ENCODE data around the gene HIVEP3.

Gene HIVEP3

DNA sequence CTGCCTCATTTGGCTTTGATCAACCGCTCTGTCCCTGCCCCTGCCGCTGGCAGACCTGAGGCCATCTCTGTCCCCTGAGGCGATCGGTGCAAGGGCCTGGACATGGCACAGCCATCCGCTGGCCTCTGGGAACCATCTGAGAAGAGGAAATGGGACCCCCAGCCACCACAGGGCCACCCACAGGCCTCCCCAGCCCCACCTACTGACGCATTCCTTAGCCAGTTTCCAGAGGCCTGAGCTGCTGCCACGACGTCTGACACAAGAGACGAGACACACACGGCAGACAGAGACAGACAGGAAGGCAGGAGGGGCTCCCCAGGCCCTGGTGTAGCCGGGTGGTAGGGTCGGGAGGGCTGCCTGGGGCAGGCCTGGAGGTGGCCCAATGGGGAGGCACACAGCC lies 397.0 kb downstream of the HIVEP3 start:
- H3K36me3 ChIP-seq (ENCODE audit: control insufficient read depth, insufficient read depth, low read length), result no peaks in the 10 kb centered on the region
- H3K9ac ChIP-seq (ENCODE audit: low read length), result no peak overlapping the region
- no peaks in the 10 kb centered on the region for H3K4me1 ChIP-seq (ENCODE audit: control insufficient read depth, insufficient read depth, low read length)
- H3K4me3 ChIP-seq (ENCODE audit: low read length), result no peak overlapping the region
- H3K27me3 ChIP-seq (ENCODE audit: control insufficient read depth, insufficient read depth, low read length), result no peaks in the 10 kb centered on the region
- no peak overlapping the region for H3K27ac ChIP-seq (ENCODE audit: low read depth, low read length)

GRCh38 chr1:41520951-41521752 lies 397.6 kb downstream of the HIVEP3 start:
- Histone ChIP-seq H3K27ac (ENCODE audit: low read depth, low read length) (no peak overlapping the region), H3K36me3 (ENCODE audit: control insufficient read depth, insufficient read depth, low read length) (no peaks in the 10 kb centered on the region), H3K4me1 (ENCODE audit: control insufficient read depth, insufficient read depth, low read length) (peaks cover 5% of the 10 kb centered on the region), H3K9ac (ENCODE audit: low read length) (no peak overlapping the region), H3K27me3 (ENCODE audit: control insufficient read depth, insufficient read depth, low read length) (no peaks in the 10 kb centered on the region), H3K4me3 (ENCODE audit: low read length) (no peak overlapping the region)

DNA sequence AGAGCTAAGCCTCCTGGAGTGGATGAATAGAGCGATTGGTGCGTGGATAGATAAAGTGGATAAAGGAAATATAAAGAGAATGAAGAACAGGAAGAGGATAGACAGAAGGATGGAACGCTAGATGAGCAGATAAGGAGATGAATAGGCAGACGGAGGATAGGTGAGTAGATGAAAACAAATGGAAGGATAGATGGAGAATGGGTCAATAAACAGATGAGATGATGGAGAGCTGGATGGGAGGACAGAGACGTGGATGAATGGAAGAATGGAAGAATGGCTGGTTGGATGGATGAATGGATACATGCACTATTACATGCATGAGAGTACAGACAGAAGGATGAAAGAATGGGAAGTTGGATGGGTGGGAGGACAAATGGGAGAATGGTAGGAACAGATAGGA lies 399.1 kb downstream of the HIVEP3 start:
- H3K9ac ChIP-seq (ENCODE audit: low read length), result no peak overlapping the region
- peaks cover 9% of the 10 kb centered on the region for H3K4me1 ChIP-seq (ENCODE audit: control insufficient read depth, insufficient read depth, low read length)
- no peaks in the 10 kb centered on the region for H3K36me3 ChIP-seq (ENCODE audit: control insufficient read depth, insufficient read depth, low read length)
- H3K27ac ChIP-seq (ENCODE audit: low read depth, low read length), result no peak overlapping the region
- H3K4me3 ChIP-seq (ENCODE audit: low read length), result no peak overlapping the region
- peaks cover 2% of the 10 kb centered on the region for H3K27me3 ChIP-seq (ENCODE audit: control insufficient read depth, insufficient read depth, low read length)

DNA sequence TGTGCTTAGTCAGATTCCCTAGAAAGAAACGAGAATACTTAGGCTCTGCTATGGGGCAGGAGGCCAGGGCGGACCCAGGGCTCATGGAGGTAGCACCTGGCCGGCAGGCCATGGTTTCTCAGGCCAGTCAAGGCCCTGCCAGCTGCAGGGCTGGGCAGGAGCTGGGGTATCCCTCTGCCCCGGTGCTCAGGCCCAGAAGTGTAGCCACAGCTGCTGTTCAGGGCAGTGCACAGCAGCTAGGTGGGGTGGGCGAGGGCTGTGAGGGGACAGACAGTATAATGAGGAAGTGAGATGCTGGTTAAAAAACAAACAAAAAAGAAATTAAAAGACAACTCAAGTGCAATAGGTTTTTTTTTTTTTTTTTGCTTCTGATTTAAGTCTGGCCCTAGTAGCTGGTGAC lies 400.3 kb downstream of the HIVEP3 start:
- Histone ChIP-seq H3K36me3 (ENCODE audit: control insufficient read depth, insufficient read depth, low read length) (no peaks in the 10 kb centered on the region), H3K4me3 (ENCODE audit: low read length) (no peak overlapping the region), H3K27me3 (ENCODE audit: control insufficient read depth, insufficient read depth, low read length) (peaks cover 2% of the 10 kb centered on the region), H3K27ac (ENCODE audit: low read depth, low read length) (no peak overlapping the region), H3K9ac (ENCODE audit: low read length) (no peak overlapping the region), H3K4me1 (ENCODE audit: control insufficient read depth, insufficient read depth, low read length) (peaks cover 9% of the 10 kb centered on the region)

GRCh38 chr1:41517062-41517438 lies 401.7 kb downstream of the HIVEP3 start:
- Histone ChIP-seq H3K4me3 (ENCODE audit: low read length) (no peak overlapping the region), H3K9ac (ENCODE audit: low read length) (no peak overlapping the region), H3K4me1 (ENCODE audit: control insufficient read depth, insufficient read depth, low read length) (peaks cover 9% of the 10 kb centered on the region), H3K36me3 (ENCODE audit: control insufficient read depth, insufficient read depth, low read length) (no peaks in the 10 kb centered on the region), H3K27ac (ENCODE audit: low read depth, low read length) (no peak overlapping the region), H3K27me3 (ENCODE audit: control insufficient read depth, insufficient read depth, low read length) (peaks cover 2% of the 10 kb centered on the region)

- no peak overlapping the region for H3K9ac ChIP-seq (ENCODE audit: low read length)
Measured at GRCh38 chr1:41516168-41517061, 402.3 kb downstream of the HIVEP3 start.

GRCh38 chr1:41515778-41516167 lies 402.9 kb downstream of the HIVEP3 start:
- no peaks in the 10 kb centered on the region for H3K36me3 ChIP-seq (ENCODE audit: control insufficient read depth, insufficient read depth, low read length)
- H3K4me3 ChIP-seq (ENCODE audit: low read length), result peak overlapping the region; percentile 44
- H3K4me1 ChIP-seq (ENCODE audit: control insufficient read depth, insufficient read depth, low read length), result peaks cover 9% of the 10 kb centered on the region
- no peak overlapping the region for H3K9ac ChIP-seq (ENCODE audit: low read length)
- peaks cover 2% of the 10 kb centered on the region for H3K27me3 ChIP-seq (ENCODE audit: control insufficient read depth, insufficient read depth, low read length)
- no peak overlapping the region for H3K27ac ChIP-seq (ENCODE audit: low read depth, low read length)

More at GRCh38 chr1:41516168-41517061, 402.3 kb downstream of the HIVEP3 start:
- H3K4me1 ChIP-seq (ENCODE audit: control insufficient read depth, insufficient read depth, low read length), result peaks cover 9% of the 10 kb centered on the region
- peak overlapping the region; percentile 75 for H3K4me3 ChIP-seq (ENCODE audit: low read length)
- no peaks in the 10 kb centered on the region for H3K36me3 ChIP-seq (ENCODE audit: control insufficient read depth, insufficient read depth, low read length)
- H3K27ac ChIP-seq (ENCODE audit: low read depth, low read length), result peak overlapping the region; percentile 19
- peaks cover 2% of the 10 kb centered on the region for H3K27me3 ChIP-seq (ENCODE audit: control insufficient read depth, insufficient read depth, low read length)

GRCh38 chr1:41515131-41515678 lies 403.5 kb downstream of the HIVEP3 start:
- H3K4me3 ChIP-seq (ENCODE audit: low read length), result no peak overlapping the region
- peaks cover 9% of the 10 kb centered on the region for H3K4me1 ChIP-seq (ENCODE audit: control insufficient read depth, insufficient read depth, low read length)
- H3K27me3 ChIP-seq (ENCODE audit: control insufficient read depth, insufficient read depth, low read length), result peaks cover 2% of the 10 kb centered on the region
- H3K27ac ChIP-seq (ENCODE audit: low read depth, low read length), result no peak overlapping the region
- no peak overlapping the region for H3K9ac ChIP-seq (ENCODE audit: low read length)
- no peaks in the 10 kb centered on the region for H3K36me3 ChIP-seq (ENCODE audit: control insufficient read depth, insufficient read depth, low read length)

DNA sequence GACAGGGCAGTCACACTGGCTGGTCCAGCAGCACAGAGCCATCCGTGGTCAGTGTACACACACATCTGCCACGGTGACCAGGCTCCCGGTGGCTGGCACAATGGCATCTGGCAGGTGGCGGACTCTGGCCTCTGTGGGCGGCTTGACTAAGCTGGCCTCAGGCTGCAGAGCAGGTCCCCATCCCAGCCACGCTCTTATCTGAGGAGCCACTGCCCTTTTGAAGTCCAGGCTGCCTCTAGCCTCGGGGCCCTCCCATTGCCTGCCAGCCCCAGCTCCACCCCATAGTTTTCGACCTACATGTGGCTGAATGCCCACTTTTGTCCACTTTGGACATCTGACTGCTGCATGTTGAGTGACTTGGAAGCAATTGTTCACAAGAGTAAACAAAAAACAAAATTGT lies 404.3 kb downstream of the HIVEP3 start:
- Histone ChIP-seq H3K36me3 (ENCODE audit: control insufficient read depth, insufficient read depth, low read length) (no peaks in the 10 kb centered on the region), H3K27ac (ENCODE audit: low read depth, low read length) (no peak overlapping the region), H3K4me3 (ENCODE audit: low read length) (no peak overlapping the region), H3K4me1 (ENCODE audit: control insufficient read depth, insufficient read depth, low read length) (peaks cover 9% of the 10 kb centered on the region), H3K27me3 (ENCODE audit: control insufficient read depth, insufficient read depth, low read length) (peaks cover 2% of the 10 kb centered on the region), H3K9ac (ENCODE audit: low read length) (no peak overlapping the region)

GRCh38 chr1:41513383-41513735 lies 405.4 kb downstream of the HIVEP3 start:
- Histone ChIP-seq H3K4me1 (ENCODE audit: control insufficient read depth, insufficient read depth, low read length) (peaks cover 9% of the 10 kb centered on the region), H3K36me3 (ENCODE audit: control insufficient read depth, insufficient read depth, low read length) (no peaks in the 10 kb centered on the region), H3K9ac (ENCODE audit: low read length) (no peak overlapping the region), H3K27me3 (ENCODE audit: control insufficient read depth, insufficient read depth, low read length) (peaks cover 2% of the 10 kb centered on the region), H3K4me3 (ENCODE audit: low read length) (no peak overlapping the region), H3K27ac (ENCODE audit: low read depth, low read length) (no peak overlapping the region)

DNA sequence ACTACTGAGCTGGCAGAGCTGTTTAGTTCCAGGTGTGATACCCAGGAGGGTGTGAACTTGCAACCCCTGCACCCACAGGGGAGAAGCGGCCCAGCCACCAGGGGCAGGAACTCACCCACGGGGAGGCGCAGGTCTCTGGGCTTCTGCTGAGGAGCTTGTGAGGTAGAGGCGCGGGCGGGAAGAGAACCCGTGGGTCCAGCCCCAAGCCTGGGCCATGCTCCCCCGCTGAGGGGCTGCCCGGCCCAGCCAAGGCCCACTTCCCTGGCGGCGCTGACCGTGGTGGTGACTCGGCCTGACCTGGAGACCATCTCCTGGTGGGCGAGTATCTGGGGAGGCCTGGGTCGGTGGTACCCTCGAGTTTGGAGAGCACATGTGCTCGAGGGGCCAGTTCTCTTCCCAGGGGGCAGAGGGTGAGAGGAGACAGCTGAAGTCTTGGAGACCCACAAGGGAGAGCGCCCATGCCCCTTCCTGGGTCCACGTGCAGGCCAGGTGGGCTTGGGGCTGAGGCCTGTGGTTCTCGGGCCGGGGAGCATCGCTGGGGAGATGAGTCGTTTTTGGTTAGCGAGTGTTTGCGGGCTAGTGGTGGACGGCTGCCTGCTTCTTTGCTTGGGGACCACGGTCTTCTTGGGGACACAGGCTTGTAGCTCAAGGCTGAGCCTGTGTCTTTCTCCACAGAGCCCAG lies 405.9 kb downstream of the HIVEP3 start:
- Histone ChIP-seq H3K9ac (ENCODE audit: low read length) (no peak overlapping the region), H3K27me3 (ENCODE audit: control insufficient read depth, insufficient read depth, low read length) (peaks cover 2% of the 10 kb centered on the region), H3K27ac (ENCODE audit: low read depth, low read length) (no peak overlapping the region), H3K36me3 (ENCODE audit: control insufficient read depth, insufficient read depth, low read length) (no peaks in the 10 kb centered on the region), H3K4me1 (ENCODE audit: control insufficient read depth, insufficient read depth, low read length) (peaks cover 9% of the 10 kb centered on the region), H3K4me3 (ENCODE audit: low read length) (no peak overlapping the region)

DNA sequence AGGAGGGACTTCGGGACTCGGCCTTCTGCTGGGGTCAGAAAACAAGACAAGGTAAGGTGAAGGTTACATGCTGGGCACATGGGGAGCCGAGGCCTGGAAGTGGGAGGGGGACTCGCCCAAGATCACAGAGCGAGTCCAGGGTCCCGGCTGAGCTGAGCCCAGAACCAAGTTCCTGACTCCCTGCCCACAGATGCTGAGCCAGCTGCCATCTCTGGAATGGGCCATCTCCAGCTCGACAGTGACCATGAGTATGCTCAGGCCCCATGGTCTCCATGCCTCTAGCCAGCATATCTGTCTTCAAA lies 407.5 kb downstream of the HIVEP3 start:
- H3K36me3 ChIP-seq (ENCODE audit: control insufficient read depth, insufficient read depth, low read length), result no peaks in the 10 kb centered on the region
- H3K27ac ChIP-seq (ENCODE audit: low read depth, low read length), result no peak overlapping the region
- no peak overlapping the region for H3K4me3 ChIP-seq (ENCODE audit: low read length)
- no peak overlapping the region for H3K9ac ChIP-seq (ENCODE audit: low read length)
- peaks cover 4% of the 10 kb centered on the region for H3K4me1 ChIP-seq (ENCODE audit: control insufficient read depth, insufficient read depth, low read length)
- H3K27me3 ChIP-seq (ENCODE audit: control insufficient read depth, insufficient read depth, low read length), result peaks cover 2% of the 10 kb centered on the region

All from rectal smooth muscle tissue (tissue), 1 donor.